GM12874 (cell line): Measurements from ENCODE around the gene ZEB2.

Source experiments
- CTCF ChIP-seq: IDR thresholded peaks from 2 replicates; pipeline ENCODE4 v1.5.1; 2011; ENCODE audit warnings: low read depth, mild to moderate bottlenecking, control low read depth, low read length, moderate library complexity; ENCODE audit not compliant: insufficient read depth

ZEB2 gene

GRCh38 chr2:144490857-144491256, 29.1 kb downstream of the ZEB2 start:
- no peak for TF ChIP-seq CTCF

- TF ChIP-seq CTCF, result no peak
Measured at GRCh38 chr2:144490017-144490416, 29.9 kb downstream of the ZEB2 start.

- no peak for TF ChIP-seq CTCF
Measured at GRCh38 chr2:144489315-144489916, 30.5 kb downstream of the ZEB2 start.

GRCh38 chr2:144484201-144484948, 35.5 kb downstream of the ZEB2 start:
- no peak for TF ChIP-seq CTCF

- no peak for TF ChIP-seq CTCF
Measured at GRCh38 chr2:144481666-144482065, 38.3 kb downstream of the ZEB2 start.

GRCh38 chr2:144481109-144481508, 38.8 kb downstream of the ZEB2 start:
- TF ChIP-seq CTCF, result no peak

GRCh38 chr2:144480285-144480684, 39.6 kb downstream of the ZEB2 start:
- TF ChIP-seq CTCF, result no peak
